GM23338 (cell line): Measurements from ENCODE around the gene REST. TPM values are rescaled to one million over a fixed set of nuclear protein-coding genes. Genes with fewer than 3 reads are reported as not detected.

Experiments
- ATAC-seq: fragments of 200-7000 bp; cut with Tn5 transposase; 3 replicates; pipeline ENCODE4 v1.9.1; 2020
- DNase-seq: peaks from one replicate; pipeline ENCODE4 v3.0.0-alpha.2; 2015; ENCODE audit warnings: low spot score
- H2AFZ ChIP-seq: fragments of 200-600 bp; sonication (generic); 2 replicates; pipeline ENCODE4 v1.8.0; 2016; ENCODE audit warnings: antibody characterized with exemption, mild to moderate bottlenecking, moderate library complexity
- H3F3A ChIP-seq: fragments of 200-600 bp; sonication (generic); replicated peaks from 2 replicates; pipeline ENCODE4 v1.8.0; 2017; ENCODE audit warnings: antibody characterized with exemption, mixed run types, low read depth
- H3K27ac ChIP-seq: fragments of 200-600 bp; sonication (generic); 2 replicates; pipeline ENCODE4 v1.6.1; 2016; ENCODE audit warnings: low read depth
- H3K27me3 ChIP-seq: fragments of 200-600 bp; sonication (generic); 2 replicates; pipeline ENCODE4 v1.8.0; 2016; ENCODE audit warnings: mild to moderate bottlenecking, mixed run types, moderate library complexity; ENCODE audit not compliant: insufficient read depth
- H3K36me3 ChIP-seq: fragments of 200-600 bp; sonication (generic); 2 replicates; pipeline ENCODE4 v1.8.0; 2016; ENCODE audit warnings: mild to moderate bottlenecking; ENCODE audit not compliant: insufficient read depth
- H3K4me1 ChIP-seq: fragments of 200-600 bp; sonication (generic); 2 replicates; pipeline ENCODE4 v1.8.0; 2016; ENCODE audit warnings: mild to moderate bottlenecking, moderate library complexity; ENCODE audit not compliant: insufficient read depth
- H3K4me2 ChIP-seq: fragments of 200-600 bp; sonication (generic); 2 replicates; pipeline ENCODE4 v1.7.1; 2017; ENCODE audit warnings: mixed run types
- H3K4me3 ChIP-seq: fragments of 200-600 bp; sonication (generic); 2 replicates; pipeline ENCODE4 v1.6.1; 2016; ENCODE audit warnings: mixed run types
- H3K79me2 ChIP-seq: fragments of 200-600 bp; sonication (generic); replicated peaks from 2 replicates; pipeline ENCODE4 v1.8.0; 2017; ENCODE audit warnings: mild to moderate bottlenecking; ENCODE audit not compliant: insufficient read depth
- H3K9me2 ChIP-seq: fragments of 200-600 bp; sonication (generic); 2 replicates; pipeline ENCODE4 v1.8.0; 2017; ENCODE audit not compliant: insufficient read depth
- H4K20me1 ChIP-seq: fragments of 200-600 bp; sonication (generic); replicated peaks from 2 replicates; pipeline ENCODE4 v1.8.0; 2017; ENCODE audit warnings: mild to moderate bottlenecking; ENCODE audit not compliant: insufficient read depth
- H3K27ac Mint-ChIP-seq: 2 replicates; pipeline ENCODE4 v1.8.0; 2020; ENCODE audit warnings: inconsistent platforms, mild to moderate bottlenecking, moderate library complexity, mixed read lengths
- H3K27me3 Mint-ChIP-seq: 3 replicates; pipeline ENCODE4 v1.8.0; 2022; ENCODE audit warnings: low read depth, mild to moderate bottlenecking, moderate library complexity, mixed read lengths, inconsistent platforms; ENCODE audit not compliant: insufficient read depth, poor library complexity
- H3K36me3 Mint-ChIP-seq: 3 replicates; pipeline ENCODE4 v1.8.0; 2021; ENCODE audit warnings: low read depth, mild to moderate bottlenecking, inconsistent platforms, moderate library complexity, mixed read lengths
- H3K4me1 Mint-ChIP-seq: 3 replicates; pipeline ENCODE4 v1.8.0; 2020; ENCODE audit warnings: mild to moderate bottlenecking, inconsistent platforms, mixed read lengths
- H3K4me3 Mint-ChIP-seq: 3 replicates; pipeline ENCODE4 v1.8.0; 2021; ENCODE audit warnings: moderate library complexity, mild to moderate bottlenecking, inconsistent platforms, mixed read lengths
- H3K9me3 Mint-ChIP-seq: 3 replicates; pipeline ENCODE4 v1.8.0; 2020; ENCODE audit warnings: moderate library complexity, mild to moderate bottlenecking, inconsistent platforms, mixed read lengths
- CREB1 ChIP-seq: fragments of 250-450 bp; sonication (Bioruptor Pico); IDR thresholded peaks from 2 replicates; pipeline ENCODE4 v1.5.0; 2020; ENCODE audit warnings: low read depth, mild to moderate bottlenecking, moderate library complexity
- EZH2 ChIP-seq: fragments of 200-600 bp; sonication (generic); IDR thresholded peaks from one replicate; pipeline ENCODE4 v1.8.0; 2017; ENCODE audit warnings: antibody characterized with exemption, mild to moderate bottlenecking, low read depth; ENCODE audit not compliant: unreplicated experiment
- EZH2phosphoT487 ChIP-seq: fragments of 200-600 bp; sonication (generic); IDR thresholded peaks from one replicate; pipeline ENCODE4 v1.8.1; 2018; ENCODE audit warnings: antibody characterized with exemption; ENCODE audit not compliant: unreplicated experiment
- JUNB ChIP-seq: IDR thresholded peaks from one replicate; pipeline ENCODE4 v1.6.1; 2016; ENCODE audit warnings: antibody characterized with exemption; ENCODE audit not compliant: unreplicated experiment
- NANOG ChIP-seq: IDR thresholded peaks from 2 replicates; pipeline ENCODE4 v1.6.1; 2016; ENCODE audit warnings: antibody characterized with exemption, borderline replicate concordance
- POLR2AphosphoS5 ChIP-seq: IDR thresholded peaks from 2 replicates; pipeline ENCODE4 v1.6.1; 2016; ENCODE audit warnings: antibody characterized with exemption, low read depth
- STAT1 ChIP-seq: IDR thresholded peaks from one replicate; pipeline ENCODE4 v1.6.1; 2016; ENCODE audit warnings: antibody characterized with exemption; ENCODE audit not compliant: unreplicated experiment
- ZNF114 ChIP-seq: fragments of 250-450 bp; sonication (Bioruptor Pico); IDR thresholded peaks from 2 replicates; pipeline ENCODE4 v1.5.0; 2020; ENCODE audit warnings: mild to moderate bottlenecking, moderate library complexity
- ZNF331 ChIP-seq: fragments of 250-450 bp; sonication (Bioruptor Pico); IDR thresholded peaks from 2 replicates; pipeline ENCODE4 v1.5.0; 2020; ENCODE audit warnings: low read depth, mild to moderate bottlenecking, moderate library complexity
- polyA plus RNA-seq: library from polyadenylated mRNA; unstranded; fragments of >200 nt; fragmentation: Nextera tagmentation; extraction: Ambion mirVana; gene quantifications from 2 replicates; pipeline ENCODE4 v1.2.1, GENCODE V29; 2016
- total RNA-seq: library from RNA; depleted of rRNA; stranded (reverse); fragments of >200 nt; shearing (Covaris generic); gene quantifications from 2 replicates; pipeline ENCODE4 v1.2.3, GENCODE V29; 2014
- TF ChIP-seq, protein P1 (sequence below): fragments of 250-450 bp; sonication (Bioruptor Pico); IDR thresholded peaks from 2 replicates; pipeline ENCODE4 v1.5.0; 2020; ENCODE audit warnings: mild to moderate bottlenecking, moderate library complexity
- TF ChIP-seq, protein P2 (sequence below): IDR thresholded peaks from one replicate; pipeline ENCODE4 v1.6.1; 2018; ENCODE audit warnings: antibody characterized with exemption; ENCODE audit not compliant: unreplicated experiment
- TF ChIP-seq, protein P3 (sequence below): IDR thresholded peaks from 2 replicates; pipeline ENCODE4 v1.6.1; 2016; ENCODE audit warnings: antibody characterized with exemption
- TF ChIP-seq, protein P4 (sequence below), 2 experiments: fragments of 200-600 bp in 1 of 2; sonication (generic) in 1 of 2; conservative IDR thresholded peaks; 2 replicates each; pipeline versions ENCODE4 v1.5.1 to v1.6.1; 2016 to 2017; ENCODE audit warnings: antibody characterized with exemption in 2 of 2, low read depth in 2 of 2, mild to moderate bottlenecking in 2 of 2, moderate library complexity in 1 of 2

Gene REST
- total and polyA plus RNA-seq, 2 experiments from 2014 or later = 44.7 to 61.5 TPM

DNA sequence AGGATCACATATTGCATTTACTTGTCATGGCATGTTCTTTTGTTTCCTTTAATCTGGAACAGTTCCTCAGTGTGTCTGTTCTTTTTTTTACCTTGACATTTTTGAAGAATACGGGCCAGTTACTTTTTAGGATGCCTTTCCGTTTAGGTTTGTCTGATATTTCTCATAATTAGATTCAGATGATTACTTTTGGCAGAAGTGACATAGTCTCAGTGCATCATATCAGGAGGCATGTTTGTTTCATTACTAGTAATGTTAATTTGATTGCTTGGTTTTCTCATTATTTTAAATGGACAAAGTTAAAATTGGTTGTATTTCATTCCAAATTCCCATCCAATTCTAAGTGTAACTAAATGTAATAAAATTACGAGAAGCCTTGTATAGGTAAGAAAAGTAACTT lies 79.3 kb downstream of the REST start:
- peaks cover 69% of the 10 kb centered on the region for H4K20me1 ChIP-seq
- H3K4me2 ChIP-seq = no peak overlapping the region
- no peaks in the 10 kb centered on the region; the same call in 2 of the 3 replicates for H3K4me1 Mint-ChIP-seq
- no peaks in the 10 kb centered on the region for H3K4me1 ChIP-seq
- no peaks in the 10 kb centered on the region for H3K9me3 Mint-ChIP-seq
- no peak overlapping the region for H3K27ac Mint-ChIP-seq
- H3K27me3 Mint-ChIP-seq = peaks cover 2% of the 10 kb centered on the region
- DNase-seq (no peak), ATAC-seq (no peak)
- H3K27me3 ChIP-seq = no peaks in the 10 kb centered on the region
- H3K36me3 Mint-ChIP-seq = peaks cover 44% of the 10 kb centered on the region
- H3K79me2 ChIP-seq = peaks cover 99% of the 10 kb centered on the region
- no peak overlapping the region for H2AFZ ChIP-seq
- no peaks in the 10 kb centered on the region for H3K9me2 ChIP-seq
- peaks cover 45% of the 10 kb centered on the region for H3K36me3 ChIP-seq
- no peak overlapping the region for H3K27ac ChIP-seq
- no peaks in the 10 kb centered on the region for H3F3A ChIP-seq
- H3K4me3 ChIP-seq = no peak overlapping the region
- TF ChIP-seq, protein P1, sequence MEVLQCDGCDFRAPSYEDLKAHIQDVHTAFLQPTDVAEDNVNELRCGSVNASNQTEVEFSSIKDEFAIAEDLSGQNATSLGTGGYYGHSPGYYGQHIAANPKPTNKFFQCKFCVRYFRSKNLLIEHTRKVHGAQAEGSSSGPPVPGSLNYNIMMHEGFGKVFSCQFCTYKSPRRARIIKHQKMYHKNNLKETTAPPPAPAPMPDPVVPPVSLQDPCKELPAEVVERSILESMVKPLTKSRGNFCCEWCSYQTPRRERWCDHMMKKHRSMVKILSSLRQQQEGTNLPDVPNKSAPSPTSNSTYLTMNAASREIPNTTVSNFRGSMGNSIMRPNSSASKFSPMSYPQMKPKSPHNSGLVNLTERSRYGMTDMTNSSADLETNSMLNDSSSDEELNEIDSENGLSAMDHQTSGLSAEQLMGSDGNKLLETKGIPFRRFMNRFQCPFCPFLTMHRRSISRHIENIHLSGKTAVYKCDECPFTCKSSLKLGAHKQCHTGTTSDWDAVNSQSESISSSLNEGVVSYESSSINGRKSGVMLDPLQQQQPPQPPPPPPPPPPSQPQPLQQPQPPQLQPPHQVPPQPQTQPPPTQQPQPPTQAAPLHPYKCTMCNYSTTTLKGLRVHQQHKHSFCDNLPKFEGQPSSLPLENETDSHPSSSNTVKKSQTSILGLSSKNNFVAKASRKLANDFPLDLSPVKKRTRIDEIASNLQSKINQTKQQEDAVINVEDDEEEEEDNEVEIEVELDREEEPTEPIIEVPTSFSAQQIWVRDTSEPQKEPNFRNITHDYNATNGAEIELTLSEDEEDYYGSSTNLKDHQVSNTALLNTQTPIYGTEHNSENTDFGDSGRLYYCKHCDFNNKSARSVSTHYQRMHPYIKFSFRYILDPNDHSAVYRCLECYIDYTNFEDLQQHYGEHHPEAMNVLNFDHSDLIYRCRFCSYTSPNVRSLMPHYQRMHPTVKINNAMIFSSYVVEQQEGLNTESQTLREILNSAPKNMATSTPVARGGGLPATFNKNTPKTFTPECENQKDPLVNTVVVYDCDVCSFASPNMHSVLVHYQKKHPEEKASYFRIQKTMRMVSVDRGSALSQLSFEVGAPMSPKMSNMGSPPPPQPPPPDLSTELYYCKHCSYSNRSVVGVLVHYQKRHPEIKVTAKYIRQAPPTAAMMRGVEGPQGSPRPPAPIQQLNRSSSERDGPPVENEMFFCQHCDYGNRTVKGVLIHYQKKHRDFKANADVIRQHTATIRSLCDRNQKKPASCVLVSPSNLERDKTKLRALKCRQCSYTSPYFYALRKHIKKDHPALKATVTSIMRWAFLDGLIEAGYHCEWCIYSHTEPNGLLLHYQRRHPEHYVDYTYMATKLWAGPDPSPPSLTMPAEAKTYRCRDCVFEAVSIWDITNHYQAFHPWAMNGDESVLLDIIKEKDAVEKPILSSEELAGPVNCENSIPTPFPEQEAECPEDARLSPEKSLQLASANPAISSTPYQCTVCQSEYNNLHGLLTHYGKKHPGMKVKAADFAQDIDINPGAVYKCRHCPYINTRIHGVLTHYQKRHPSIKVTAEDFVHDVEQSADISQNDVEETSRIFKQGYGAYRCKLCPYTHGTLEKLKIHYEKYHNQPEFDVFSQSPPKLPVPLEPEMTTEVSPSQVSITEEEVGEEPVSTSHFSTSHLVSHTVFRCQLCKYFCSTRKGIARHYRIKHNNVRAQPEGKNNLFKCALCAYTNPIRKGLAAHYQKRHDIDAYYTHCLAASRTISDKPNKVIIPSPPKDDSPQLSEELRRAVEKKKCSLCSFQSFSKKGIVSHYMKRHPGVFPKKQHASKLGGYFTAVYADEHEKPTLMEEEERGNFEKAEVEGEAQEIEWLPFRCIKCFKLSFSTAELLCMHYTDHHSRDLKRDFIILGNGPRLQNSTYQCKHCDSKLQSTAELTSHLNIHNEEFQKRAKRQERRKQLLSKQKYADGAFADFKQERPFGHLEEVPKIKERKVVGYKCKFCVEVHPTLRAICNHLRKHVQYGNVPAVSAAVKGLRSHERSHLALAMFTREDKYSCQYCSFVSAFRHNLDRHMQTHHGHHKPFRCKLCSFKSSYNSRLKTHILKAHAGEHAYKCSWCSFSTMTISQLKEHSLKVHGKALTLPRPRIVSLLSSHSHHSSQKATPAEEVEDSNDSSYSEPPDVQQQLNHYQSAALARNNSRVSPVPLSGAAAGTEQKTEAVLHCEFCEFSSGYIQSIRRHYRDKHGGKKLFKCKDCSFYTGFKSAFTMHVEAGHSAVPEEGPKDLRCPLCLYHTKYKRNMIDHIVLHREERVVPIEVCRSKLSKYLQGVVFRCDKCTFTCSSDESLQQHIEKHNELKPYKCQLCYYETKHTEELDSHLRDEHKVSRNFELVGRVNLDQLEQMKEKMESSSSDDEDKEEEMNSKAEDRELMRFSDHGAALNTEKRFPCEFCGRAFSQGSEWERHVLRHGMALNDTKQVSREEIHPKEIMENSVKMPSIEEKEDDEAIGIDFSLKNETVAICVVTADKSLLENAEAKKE (CRISPR knock-in tag) = no peak
- TF ChIP-seq NANOG (no peak), CREB1 (CRISPR knock-in tag) (no peak), ZNF114 (no peak), EZH2 (no peak), ZNF331 (CRISPR knock-in tag) (no peak), POLR2AphosphoS5 (no peak), JUNB (no peak), STAT1 (no peak), EZH2phosphoT487 (no peak)
- TF ChIP-seq, protein P2, sequence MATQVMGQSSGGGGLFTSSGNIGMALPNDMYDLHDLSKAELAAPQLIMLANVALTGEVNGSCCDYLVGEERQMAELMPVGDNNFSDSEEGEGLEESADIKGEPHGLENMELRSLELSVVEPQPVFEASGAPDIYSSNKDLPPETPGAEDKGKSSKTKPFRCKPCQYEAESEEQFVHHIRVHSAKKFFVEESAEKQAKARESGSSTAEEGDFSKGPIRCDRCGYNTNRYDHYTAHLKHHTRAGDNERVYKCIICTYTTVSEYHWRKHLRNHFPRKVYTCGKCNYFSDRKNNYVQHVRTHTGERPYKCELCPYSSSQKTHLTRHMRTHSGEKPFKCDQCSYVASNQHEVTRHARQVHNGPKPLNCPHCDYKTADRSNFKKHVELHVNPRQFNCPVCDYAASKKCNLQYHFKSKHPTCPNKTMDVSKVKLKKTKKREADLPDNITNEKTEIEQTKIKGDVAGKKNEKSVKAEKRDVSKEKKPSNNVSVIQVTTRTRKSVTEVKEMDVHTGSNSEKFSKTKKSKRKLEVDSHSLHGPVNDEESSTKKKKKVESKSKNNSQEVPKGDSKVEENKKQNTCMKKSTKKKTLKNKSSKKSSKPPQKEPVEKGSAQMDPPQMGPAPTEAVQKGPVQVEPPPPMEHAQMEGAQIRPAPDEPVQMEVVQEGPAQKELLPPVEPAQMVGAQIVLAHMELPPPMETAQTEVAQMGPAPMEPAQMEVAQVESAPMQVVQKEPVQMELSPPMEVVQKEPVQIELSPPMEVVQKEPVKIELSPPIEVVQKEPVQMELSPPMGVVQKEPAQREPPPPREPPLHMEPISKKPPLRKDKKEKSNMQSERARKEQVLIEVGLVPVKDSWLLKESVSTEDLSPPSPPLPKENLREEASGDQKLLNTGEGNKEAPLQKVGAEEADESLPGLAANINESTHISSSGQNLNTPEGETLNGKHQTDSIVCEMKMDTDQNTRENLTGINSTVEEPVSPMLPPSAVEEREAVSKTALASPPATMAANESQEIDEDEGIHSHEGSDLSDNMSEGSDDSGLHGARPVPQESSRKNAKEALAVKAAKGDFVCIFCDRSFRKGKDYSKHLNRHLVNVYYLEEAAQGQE = no peak
- TF ChIP-seq, protein P3, sequence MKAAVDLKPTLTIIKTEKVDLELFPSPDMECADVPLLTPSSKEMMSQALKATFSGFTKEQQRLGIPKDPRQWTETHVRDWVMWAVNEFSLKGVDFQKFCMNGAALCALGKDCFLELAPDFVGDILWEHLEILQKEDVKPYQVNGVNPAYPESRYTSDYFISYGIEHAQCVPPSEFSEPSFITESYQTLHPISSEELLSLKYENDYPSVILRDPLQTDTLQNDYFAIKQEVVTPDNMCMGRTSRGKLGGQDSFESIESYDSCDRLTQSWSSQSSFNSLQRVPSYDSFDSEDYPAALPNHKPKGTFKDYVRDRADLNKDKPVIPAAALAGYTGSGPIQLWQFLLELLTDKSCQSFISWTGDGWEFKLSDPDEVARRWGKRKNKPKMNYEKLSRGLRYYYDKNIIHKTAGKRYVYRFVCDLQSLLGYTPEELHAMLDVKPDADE = no peak
- TF ChIP-seq, protein P4, sequence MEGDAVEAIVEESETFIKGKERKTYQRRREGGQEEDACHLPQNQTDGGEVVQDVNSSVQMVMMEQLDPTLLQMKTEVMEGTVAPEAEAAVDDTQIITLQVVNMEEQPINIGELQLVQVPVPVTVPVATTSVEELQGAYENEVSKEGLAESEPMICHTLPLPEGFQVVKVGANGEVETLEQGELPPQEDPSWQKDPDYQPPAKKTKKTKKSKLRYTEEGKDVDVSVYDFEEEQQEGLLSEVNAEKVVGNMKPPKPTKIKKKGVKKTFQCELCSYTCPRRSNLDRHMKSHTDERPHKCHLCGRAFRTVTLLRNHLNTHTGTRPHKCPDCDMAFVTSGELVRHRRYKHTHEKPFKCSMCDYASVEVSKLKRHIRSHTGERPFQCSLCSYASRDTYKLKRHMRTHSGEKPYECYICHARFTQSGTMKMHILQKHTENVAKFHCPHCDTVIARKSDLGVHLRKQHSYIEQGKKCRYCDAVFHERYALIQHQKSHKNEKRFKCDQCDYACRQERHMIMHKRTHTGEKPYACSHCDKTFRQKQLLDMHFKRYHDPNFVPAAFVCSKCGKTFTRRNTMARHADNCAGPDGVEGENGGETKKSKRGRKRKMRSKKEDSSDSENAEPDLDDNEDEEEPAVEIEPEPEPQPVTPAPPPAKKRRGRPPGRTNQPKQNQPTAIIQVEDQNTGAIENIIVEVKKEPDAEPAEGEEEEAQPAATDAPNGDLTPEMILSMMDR (conservative IDR thresholded peaks at IDR 0.05; ENCODE audit: low read depth in 2 of 2) = no peak
- no peak overlapping the region for H3K4me3 Mint-ChIP-seq
